ENCODE results near the gene ADO. TPM values are rescaled to one million over a fixed set of nuclear protein-coding genes. Genes with fewer than 3 reads are reported as not detected.
A peak's percentile ranks its signal among the peaks of the same experiment; 100 is the strongest.

ADO gene
- polyA plus RNA-seq, 1 experiment: 7.8 TPM

GRCh38 chr10:62805231-62806099 lies 945 bp downstream of the ADO start:
- peak overlapping the region; percentile 91 for H3K4me3 ChIP-seq (ENCODE audit: low read depth, low read length)
- no peaks in the 10 kb centered on the region for H3K36me3 ChIP-seq (ENCODE audit: control insufficient read depth, insufficient read depth, low read length)
- POLR2A ChIA-PET: no interaction called here
- no peak for TF ChIP-seq CTCF (IDR thresholded peaks at IDR 0.05; ENCODE audit: insufficient read depth, low read depth, low read length)
- no peaks in the 10 kb centered on the region for H3K27me3 ChIP-seq (ENCODE audit: control insufficient read depth, insufficient read depth, low read length)
- CTCF ChIA-PET: interaction anchor here (1.0 to 3.9 kb wide), 5 partner anchors 9 to 212 kb away, joined by 3 to 17 read pairs (median 3); partner anchors contain the start of gene EGR2
- no peak for DNase-seq (ENCODE audit: low read depth)

GRCh38 chr10:62806251-62806650 lies 1.7 kb downstream of the ADO start:
- POLR2A ChIA-PET: no interaction called here
- Histone ChIP-seq H3K4me3 (ENCODE audit: low read depth, low read length) (peak overlapping the region; percentile 91), H3K36me3 (ENCODE audit: control insufficient read depth, insufficient read depth, low read length) (no peaks in the 10 kb centered on the region), H3K27me3 (ENCODE audit: control insufficient read depth, insufficient read depth, low read length) (no peaks in the 10 kb centered on the region)
- no peak for DNase-seq (ENCODE audit: low read depth)
- TF ChIP-seq CTCF (IDR thresholded peaks at IDR 0.05; ENCODE audit: insufficient read depth, low read depth, low read length): no peak
- CTCF ChIA-PET: interaction anchor here (0.6 to 3.9 kb wide), 6 partner anchors 11 to 628 kb away, joined by 3 to 17 read pairs (median 4); partner anchors contain the start of gene EGR2

GRCh38 chr10:62810156-62810902 lies 5.8 kb downstream of the ADO start:
- ChIA-PET POLR2A (no interaction called here), CTCF (interaction anchor here (1.0 kb wide), 1 partner anchor 348 kb away, joined by 3 read pairs; no protein-coding TSS in a partner anchor)
- TF ChIP-seq CTCF (IDR thresholded peaks at IDR 0.05; ENCODE audit: insufficient read depth, low read depth, low read length): no peak
- no peak overlapping the region for H3K4me3 ChIP-seq (ENCODE audit: low read depth, low read length)
- no peaks in the 10 kb centered on the region for H3K36me3 ChIP-seq (ENCODE audit: control insufficient read depth, insufficient read depth, low read length)
- no peak for DNase-seq (ENCODE audit: low read depth)
- H3K27me3 ChIP-seq (ENCODE audit: control insufficient read depth, insufficient read depth, low read length): peaks cover 3% of the 10 kb centered on the region

GRCh38 chr10:62811159-62811875 lies 6.8 kb downstream of the ADO start:
- Histone ChIP-seq H3K27me3 (ENCODE audit: control insufficient read depth, insufficient read depth, low read length) (peaks cover 9% of the 10 kb centered on the region), H3K4me3 (ENCODE audit: low read depth, low read length) (no peak overlapping the region), H3K36me3 (ENCODE audit: control insufficient read depth, insufficient read depth, low read length) (no peaks in the 10 kb centered on the region)
- no peak for TF ChIP-seq CTCF (IDR thresholded peaks at IDR 0.05; ENCODE audit: insufficient read depth, low read depth, low read length)
- CTCF ChIA-PET: interaction anchor here (1.1 to 1.4 kb wide), 2 partner anchors 15 to 218 kb away, joined by 3 read pairs; no protein-coding TSS in a partner anchor
- POLR2A ChIA-PET: no interaction called here
- DNase-seq (ENCODE audit: low read depth): no peak

Measured in BJ (cell line).